ENCODE results near the gene ACD.

ACD gene

GRCh38 chr16:67658849-67659674, 998 bp downstream of the ACD start:
- Histone ChIP-seq H3K9me3 (ENCODE audit: low read length) (no peaks in the 10 kb centered on the region), H3K4me1 (ENCODE audit: insufficient read depth, low read length) (peaks cover 19% of the 10 kb centered on the region), H3K4me3 (ENCODE audit: low read depth in 1 of 2, low read length in 2 of 2) (peak overlapping the region; percentile 66 to 69), H3K27me3 (ENCODE audit: control insufficient read depth in 1 of 2, insufficient read depth in 2 of 2, low read length in 2 of 2) (peaks cover 10 to 15% of the 10 kb centered on the region in 2 donors), H3K36me3 (ENCODE audit: insufficient read depth, low read length) (peaks cover 20% of the 10 kb centered on the region), H3K9ac (ENCODE audit: low read length) (peak overlapping the region; percentile 49), H3K27ac (ENCODE audit: low read depth, low read length) (peak overlapping the region; percentile 90)

- no peaks in the 10 kb centered on the region for H3K9me3 ChIP-seq (ENCODE audit: low read length)
- H3K27ac ChIP-seq (ENCODE audit: low read depth, low read length) = no peak overlapping the region
- H3K4me1 ChIP-seq (ENCODE audit: insufficient read depth, low read length) = peaks cover 19% of the 10 kb centered on the region
- peaks cover 11 to 26% of the 10 kb centered on the region in 2 donors for H3K27me3 ChIP-seq (ENCODE audit: control insufficient read depth in 1 of 2, insufficient read depth in 2 of 2, low read length in 2 of 2)
- H3K36me3 ChIP-seq (ENCODE audit: insufficient read depth, low read length) = peaks cover 15% of the 10 kb centered on the region
- no peak overlapping the region for H3K9ac ChIP-seq (ENCODE audit: low read length)
- no peak overlapping the region for H3K4me3 ChIP-seq (ENCODE audit: low read depth in 1 of 2, low read length in 2 of 2)
Measured at GRCh38 chr16:67657751-67658518, 2.1 kb downstream of the ACD start.

DNA sequence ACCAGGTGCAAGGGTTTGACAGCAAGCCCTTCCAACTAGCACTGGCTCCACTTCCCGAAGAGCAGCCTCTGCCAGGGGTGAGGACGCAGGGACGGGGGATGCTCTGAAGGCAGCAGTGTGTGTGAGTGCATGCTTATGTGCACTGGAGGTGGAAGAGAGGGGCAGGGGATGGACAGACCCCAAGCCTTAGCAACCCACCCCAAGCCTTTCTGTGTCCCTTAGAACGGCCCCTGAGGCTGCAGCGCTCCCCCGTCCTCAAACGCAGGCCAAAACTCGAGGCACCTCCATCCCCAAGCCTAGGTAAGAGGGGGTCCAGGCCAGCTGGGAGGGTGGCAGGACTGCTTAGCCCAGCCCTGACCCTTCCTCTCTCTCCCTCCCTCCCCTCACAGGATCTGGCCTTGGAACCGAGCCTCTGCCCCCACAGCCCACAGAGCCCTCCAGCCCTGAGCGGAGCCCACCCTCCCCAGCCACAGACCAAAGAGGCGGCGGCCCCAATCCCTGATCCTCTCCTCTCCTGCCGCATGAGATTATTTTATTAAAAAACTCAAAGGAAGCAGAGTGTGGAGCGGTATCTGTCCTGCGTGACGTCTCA, 2.9 kb downstream of the ACD start:
- no peaks in the 10 kb centered on the region for H3K9me3 ChIP-seq (ENCODE audit: low read length)
- H3K9ac ChIP-seq (ENCODE audit: low read length) = no peak overlapping the region
- peaks cover 12% of the 10 kb centered on the region for H3K36me3 ChIP-seq (ENCODE audit: insufficient read depth, low read length)
- H3K27ac ChIP-seq (ENCODE audit: low read depth, low read length) = no peak overlapping the region
- H3K4me3 ChIP-seq (ENCODE audit: low read depth in 1 of 2, low read length in 2 of 2) = no peak overlapping the region
- H3K27me3 ChIP-seq (ENCODE audit: control insufficient read depth in 1 of 2, insufficient read depth in 2 of 2, low read length in 2 of 2) = peaks cover 15 to 31% of the 10 kb centered on the region in 2 donors
- peaks cover 19% of the 10 kb centered on the region for H3K4me1 ChIP-seq (ENCODE audit: insufficient read depth, low read length)

- peaks cover 15% of the 10 kb centered on the region for H3K4me1 ChIP-seq (ENCODE audit: insufficient read depth, low read length)
- peaks cover 12% of the 10 kb centered on the region for H3K36me3 ChIP-seq (ENCODE audit: insufficient read depth, low read length)
- H3K4me3 ChIP-seq (ENCODE audit: low read depth in 1 of 2, low read length in 2 of 2) = no peak overlapping the region
- H3K9ac ChIP-seq (ENCODE audit: low read length) = no peak overlapping the region
- H3K27me3 ChIP-seq (ENCODE audit: control insufficient read depth in 1 of 2, insufficient read depth in 2 of 2, low read length in 2 of 2) = peaks cover 21 to 37% of the 10 kb centered on the region in 2 donors
- H3K9me3 ChIP-seq (ENCODE audit: low read length) = no peaks in the 10 kb centered on the region
- no peak overlapping the region for H3K27ac ChIP-seq (ENCODE audit: low read depth, low read length)
Measured at GRCh38 chr16:67656344-67657016, 3.6 kb downstream of the ACD start.

- no peak overlapping the region for H3K4me3 ChIP-seq (ENCODE audit: low read depth in 1 of 2, low read length in 2 of 2)
- H3K9ac ChIP-seq (ENCODE audit: low read length) = no peak overlapping the region
- no peak overlapping the region for H3K27ac ChIP-seq (ENCODE audit: low read depth, low read length)
- peaks cover 9% of the 10 kb centered on the region for H3K4me1 ChIP-seq (ENCODE audit: insufficient read depth, low read length)
- peaks cover 12% of the 10 kb centered on the region for H3K36me3 ChIP-seq (ENCODE audit: insufficient read depth, low read length)
- H3K9me3 ChIP-seq (ENCODE audit: low read length) = no peaks in the 10 kb centered on the region
- H3K27me3 ChIP-seq (ENCODE audit: control insufficient read depth in 1 of 2, insufficient read depth in 2 of 2, low read length in 2 of 2) = peaks cover 21 to 48% of the 10 kb centered on the region in 2 donors
Measured at GRCh38 chr16:67655363-67655762, 4.7 kb downstream of the ACD start.

DNA sequence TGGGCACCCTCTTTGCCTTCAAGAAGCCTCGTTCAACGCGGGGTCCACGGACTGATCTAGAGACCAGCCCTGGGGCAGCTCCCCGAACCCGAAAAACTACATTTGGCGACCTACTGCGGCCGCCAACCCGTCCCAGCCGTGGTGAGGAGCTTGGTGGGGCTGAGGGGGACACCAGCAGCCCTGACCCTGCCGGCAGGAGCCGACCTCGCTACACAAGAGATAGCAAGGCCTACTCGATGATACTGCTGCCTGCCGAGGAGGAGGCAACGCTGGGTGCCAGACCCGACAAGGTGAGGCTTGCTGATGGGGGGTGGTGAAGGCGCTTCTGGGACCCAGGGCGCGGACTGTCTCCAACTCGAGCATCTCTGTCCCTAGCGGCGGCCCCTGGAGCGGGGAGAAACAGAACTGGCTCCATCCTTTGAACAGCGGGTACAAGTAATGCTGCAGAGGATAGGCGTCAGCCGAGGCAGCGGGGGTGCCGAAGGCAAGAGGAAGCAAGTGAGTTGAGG, 5.6 kb downstream of the ACD start:
- Histone ChIP-seq H3K4me1 (ENCODE audit: insufficient read depth, low read length) (peaks cover 9% of the 10 kb centered on the region), H3K9ac (ENCODE audit: low read length) (no peak overlapping the region), H3K27ac (ENCODE audit: low read depth, low read length) (no peak overlapping the region), H3K9me3 (ENCODE audit: low read length) (no peaks in the 10 kb centered on the region), H3K4me3 (ENCODE audit: low read depth in 1 of 2, low read length in 2 of 2) (no peak overlapping the region), H3K36me3 (ENCODE audit: insufficient read depth, low read length) (peaks cover 12% of the 10 kb centered on the region), H3K27me3 (ENCODE audit: control insufficient read depth in 1 of 2, insufficient read depth in 2 of 2, low read length in 2 of 2) (peaks cover 21 to 57% of the 10 kb centered on the region in 2 donors)

- H3K4me1 ChIP-seq (ENCODE audit: insufficient read depth, low read length) = peaks cover 4% of the 10 kb centered on the region
Measured at GRCh38 chr16:67653789-67654402, 6.2 kb downstream of the ACD start.

DNA sequence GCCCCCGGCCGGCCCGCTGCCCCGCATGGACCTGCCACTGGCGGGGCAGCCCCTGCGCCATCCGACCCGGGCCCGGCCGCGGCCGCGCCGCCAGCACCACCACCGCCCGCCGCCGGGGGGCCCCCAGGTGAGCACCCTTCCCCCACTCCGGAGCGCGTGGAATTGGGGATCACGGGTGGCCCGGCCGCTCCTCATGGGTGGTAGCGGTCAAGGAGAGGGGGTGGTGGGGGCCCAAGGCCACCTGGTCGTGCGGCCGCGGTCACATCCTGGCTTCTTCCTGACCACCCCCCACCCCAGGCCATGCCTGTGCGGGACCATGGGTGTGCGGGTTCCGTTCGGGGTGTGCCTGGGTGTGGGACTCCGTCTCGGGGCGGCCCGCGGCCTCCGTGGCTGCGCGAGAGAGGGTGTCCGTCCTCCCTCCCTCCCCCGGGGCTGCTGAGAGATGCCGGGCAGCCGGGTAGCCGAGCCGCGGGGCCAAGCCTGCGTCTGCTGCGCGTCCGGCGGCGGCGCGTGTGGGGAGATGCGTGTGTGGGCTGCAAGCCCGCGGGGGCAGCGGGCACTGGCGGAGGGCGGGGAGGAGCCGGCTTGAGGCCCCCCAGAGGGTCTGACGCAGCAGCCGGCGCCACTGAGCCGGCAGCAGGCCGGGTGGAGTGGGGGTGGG, 6.8 kb downstream of the ACD start:
- H3K27me3 ChIP-seq (ENCODE audit: control insufficient read depth in 1 of 2, insufficient read depth in 2 of 2, low read length in 2 of 2) = peaks cover 29 to 69% of the 10 kb centered on the region in 2 donors
- peak overlapping the region in 1 of 2 donors; percentile 27 for H3K4me3 ChIP-seq (ENCODE audit: low read depth in 1 of 2, low read length in 2 of 2)
- H3K4me1 ChIP-seq (ENCODE audit: insufficient read depth, low read length) = no peaks in the 10 kb centered on the region
- H3K9me3 ChIP-seq (ENCODE audit: low read length) = no peaks in the 10 kb centered on the region
- no peak overlapping the region for H3K9ac ChIP-seq (ENCODE audit: low read length)
- H3K27ac ChIP-seq (ENCODE audit: low read depth, low read length) = no peak overlapping the region
- H3K36me3 ChIP-seq (ENCODE audit: insufficient read depth, low read length) = peaks cover 8% of the 10 kb centered on the region

More at GRCh38 chr16:67653789-67654402, 6.2 kb downstream of the ACD start:
- Histone ChIP-seq H3K27ac (ENCODE audit: low read depth, low read length) (no peak overlapping the region), H3K4me3 (ENCODE audit: low read depth in 1 of 2, low read length in 2 of 2) (peak overlapping the region in 1 of 2 donors; percentile 27), H3K27me3 (ENCODE audit: control insufficient read depth in 1 of 2, insufficient read depth in 2 of 2, low read length in 2 of 2) (peaks cover 27 to 63% of the 10 kb centered on the region in 2 donors), H3K9ac (ENCODE audit: low read length) (no peak overlapping the region), H3K9me3 (ENCODE audit: low read length) (no peaks in the 10 kb centered on the region), H3K36me3 (ENCODE audit: insufficient read depth, low read length) (peaks cover 12% of the 10 kb centered on the region)

GRCh38 chr16:67652578-67653127, 7.4 kb downstream of the ACD start:
- Histone ChIP-seq H3K27me3 (ENCODE audit: control insufficient read depth in 1 of 2, insufficient read depth in 2 of 2, low read length in 2 of 2) (peaks cover 29 to 75% of the 10 kb centered on the region in 2 donors), H3K9me3 (ENCODE audit: low read length) (no peaks in the 10 kb centered on the region), H3K27ac (ENCODE audit: low read depth, low read length) (no peak overlapping the region), H3K4me3 (ENCODE audit: low read depth in 1 of 2, low read length in 2 of 2) (no peak overlapping the region), H3K4me1 (ENCODE audit: insufficient read depth, low read length) (no peaks in the 10 kb centered on the region), H3K9ac (ENCODE audit: low read length) (no peak overlapping the region), H3K36me3 (ENCODE audit: insufficient read depth, low read length) (peaks cover 4% of the 10 kb centered on the region)

DNA sequence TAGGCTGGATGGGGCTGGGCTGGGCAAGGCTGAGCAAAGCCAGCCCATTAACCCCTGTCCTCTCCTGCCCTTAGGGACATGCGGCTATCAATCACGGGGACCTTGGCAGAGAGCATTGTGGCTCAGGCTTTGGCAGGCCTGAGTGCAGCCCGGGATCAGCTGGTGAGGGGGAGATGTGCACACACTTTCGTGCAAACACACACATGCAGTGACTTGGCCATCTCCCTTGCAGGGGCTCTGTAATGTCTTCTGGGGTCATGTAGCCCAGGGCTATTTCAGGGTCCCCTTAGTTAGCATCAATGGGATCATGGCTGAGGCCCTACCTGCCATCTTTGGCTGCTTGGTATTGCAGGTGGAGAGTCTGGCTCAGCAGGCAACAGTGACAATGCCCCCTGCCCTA, 8.2 kb downstream of the ACD start:
- Histone ChIP-seq H3K9ac (ENCODE audit: low read length) (no peak overlapping the region), H3K36me3 (ENCODE audit: insufficient read depth, low read length) (no peaks in the 10 kb centered on the region), H3K27me3 (ENCODE audit: control insufficient read depth in 1 of 2, insufficient read depth in 2 of 2, low read length in 2 of 2) (peaks cover 29 to 80% of the 10 kb centered on the region in 2 donors), H3K4me3 (ENCODE audit: low read depth in 1 of 2, low read length in 2 of 2) (no peak overlapping the region), H3K27ac (ENCODE audit: low read depth, low read length) (no peak overlapping the region), H3K4me1 (ENCODE audit: insufficient read depth, low read length) (no peaks in the 10 kb centered on the region), H3K9me3 (ENCODE audit: low read length) (no peaks in the 10 kb centered on the region)
